ENCODE measurements around the gene NPHS1. TPM values are rescaled to one million over a fixed set of nuclear protein-coding genes. Genes with fewer than 3 reads are reported as not detected.

NPHS1 gene
- total and polyA plus RNA-seq, 8 donors = 0.10 to 17.9 (median 0.49) TPM; not detected in 2

DNA sequence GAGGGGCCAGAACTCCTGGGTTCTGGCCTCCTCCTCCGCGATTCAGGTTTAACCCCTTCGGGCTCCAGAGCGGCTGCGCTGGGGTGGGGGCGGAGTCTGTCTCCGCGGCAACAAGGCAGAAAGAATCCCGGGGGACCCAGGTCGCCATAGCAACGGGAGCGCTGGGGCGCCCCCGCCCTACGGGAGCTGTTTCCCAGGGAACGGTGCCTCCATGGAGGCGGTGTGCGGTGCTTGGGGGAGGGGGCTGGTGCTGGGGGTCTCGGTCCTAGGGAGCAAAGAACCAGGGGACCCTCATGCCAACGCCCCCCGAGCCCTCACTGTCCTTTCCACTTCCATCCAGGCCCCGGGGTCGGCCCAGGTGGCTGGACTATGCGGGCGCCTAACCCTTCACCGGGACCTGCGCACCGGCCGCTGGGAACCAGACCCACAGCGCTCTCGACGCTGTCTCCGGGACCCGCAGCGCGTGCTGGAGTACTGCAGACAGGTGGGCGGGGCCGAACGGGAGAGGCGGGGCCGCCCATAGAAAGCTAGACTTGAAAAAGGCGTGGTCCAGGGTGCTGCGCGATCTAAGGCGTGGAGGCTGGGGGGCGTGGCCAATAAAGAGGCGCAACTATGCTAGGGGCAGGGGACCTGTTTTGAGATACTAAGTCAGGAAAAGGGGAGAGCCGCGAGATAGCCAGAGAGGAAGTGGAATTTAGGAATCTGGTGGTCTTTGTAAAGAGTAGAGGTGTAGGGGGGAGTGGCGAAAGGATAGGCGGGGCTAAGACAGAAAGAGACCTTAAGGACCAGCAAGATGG, 17.2 kb upstream of the NPHS1 start:
- 1 to 2% (median 1%) methylated on average over 22 to 51 of the region's 51 CpGs for WGBS, 5 donors
- Histone ChIP-seq H3K27ac (peak overlapping the region in 4 of 5 donors; percentile 6 to 77 (median 46)), H3K9me3 (no peaks in the 10 kb centered on the region), H3K27me3 (peaks cover 0 to 70% (median 17%) of the 10 kb centered on the region in 3 donors), H3K36me3 (peaks cover 0 to 6% (median 2%) of the 10 kb centered on the region in 4 donors), H3K4me3 (peak overlapping the region; percentile 56 to 63 (median 58)), H3K4me1 (peaks cover 21 to 27% (median 24%) of the 10 kb centered on the region in 4 donors)
- peak; percentile 88 to 94 for DNase-seq
- peak in 1 of 3 donors; percentile 39 for TF ChIP-seq POLR2AphosphoS5 (IDR thresholded peaks at IDR 0.05)
- TF ChIP-seq, protein P1, sequence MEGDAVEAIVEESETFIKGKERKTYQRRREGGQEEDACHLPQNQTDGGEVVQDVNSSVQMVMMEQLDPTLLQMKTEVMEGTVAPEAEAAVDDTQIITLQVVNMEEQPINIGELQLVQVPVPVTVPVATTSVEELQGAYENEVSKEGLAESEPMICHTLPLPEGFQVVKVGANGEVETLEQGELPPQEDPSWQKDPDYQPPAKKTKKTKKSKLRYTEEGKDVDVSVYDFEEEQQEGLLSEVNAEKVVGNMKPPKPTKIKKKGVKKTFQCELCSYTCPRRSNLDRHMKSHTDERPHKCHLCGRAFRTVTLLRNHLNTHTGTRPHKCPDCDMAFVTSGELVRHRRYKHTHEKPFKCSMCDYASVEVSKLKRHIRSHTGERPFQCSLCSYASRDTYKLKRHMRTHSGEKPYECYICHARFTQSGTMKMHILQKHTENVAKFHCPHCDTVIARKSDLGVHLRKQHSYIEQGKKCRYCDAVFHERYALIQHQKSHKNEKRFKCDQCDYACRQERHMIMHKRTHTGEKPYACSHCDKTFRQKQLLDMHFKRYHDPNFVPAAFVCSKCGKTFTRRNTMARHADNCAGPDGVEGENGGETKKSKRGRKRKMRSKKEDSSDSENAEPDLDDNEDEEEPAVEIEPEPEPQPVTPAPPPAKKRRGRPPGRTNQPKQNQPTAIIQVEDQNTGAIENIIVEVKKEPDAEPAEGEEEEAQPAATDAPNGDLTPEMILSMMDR (IDR thresholded peaks at IDR 0.05) = no peak
- intact Hi-C loops (cut with DNase I; ENCODE audit: low total_unique reads) = no loop called here

GRCh38 chr19:35868823-35869326, 16.6 kb upstream of the NPHS1 start:
- Histone ChIP-seq H3K27ac (peak overlapping the region; percentile 42 to 79 (median 67)), H3K36me3 (peaks cover 0 to 6% (median 0%) of the 10 kb centered on the region in 4 donors), H3K4me3 (peak overlapping the region; percentile 56 to 63 (median 58)), H3K9me3 (no peaks in the 10 kb centered on the region), H3K4me1 (peaks cover 21 to 27% (median 24%) of the 10 kb centered on the region in 4 donors), H3K27me3 (peaks cover 0 to 76% (median 17%) of the 10 kb centered on the region in 3 donors)
- TF ChIP-seq, protein P1 (IDR thresholded peaks at IDR 0.05) = no peak
- no peak for TF ChIP-seq POLR2AphosphoS5 (IDR thresholded peaks at IDR 0.05)
- no peak for TF ChIP-seq POLR2A (IDR thresholded peaks at IDR 0.05)
- intact Hi-C loops (cut with DNase I; ENCODE audit: low total_unique reads) = no loop called here
- 0 to 2% (median 1%) methylated on average over 1 to 15 of the region's 15 CpGs for WGBS, 5 donors
- DNase-seq = no peak

DNA sequence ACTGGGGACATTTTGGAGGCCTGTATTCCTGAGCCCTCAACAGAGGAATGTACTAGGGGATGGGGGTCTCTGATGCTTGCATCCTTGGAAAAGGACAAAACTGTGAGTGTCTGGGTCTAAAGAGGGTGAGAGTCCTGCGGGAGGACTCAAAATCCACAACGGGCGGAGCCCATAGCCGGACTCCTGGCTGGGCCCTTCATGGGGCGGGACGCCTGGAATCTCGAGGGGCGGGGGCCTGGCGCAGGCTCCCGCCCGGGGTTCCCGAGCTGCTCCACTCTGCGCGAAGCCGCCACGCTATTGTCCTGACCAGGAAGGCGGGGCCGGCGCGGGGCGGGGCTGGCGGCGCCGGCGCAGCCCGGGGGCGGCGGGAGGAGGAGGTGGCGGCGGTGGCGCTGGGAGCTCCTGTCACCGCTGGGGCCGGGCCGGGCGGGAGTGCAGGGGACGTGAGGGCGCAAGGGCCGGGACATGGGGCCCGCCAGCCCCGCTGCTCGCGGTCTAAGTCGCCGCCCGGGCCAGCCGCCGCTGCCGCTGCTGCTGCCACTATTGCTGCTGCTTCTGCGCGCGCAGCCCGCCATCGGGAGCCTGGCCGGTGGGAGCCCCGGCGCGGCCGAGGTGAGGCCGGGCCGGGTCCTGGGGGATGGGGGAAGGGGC, 16.0 kb upstream of the NPHS1 start, which contains the start of gene APLP1:
APLP1 (plus strand) TSS at position 403 of the 651 bp plus-strand sequence; CDS start at position 466, 63 bp downstream.
- Histone ChIP-seq H3K27ac (peak within 1 kb of the TSS; percentile 42 to 79 (median 67)), H3K9me3 (no peaks in the 10 kb centered on the region), H3K4me3 (peak within 1 kb of the TSS; percentile 56 to 63 (median 58)), H3K27me3 (peaks cover 0 to 80% (median 17%) of the 10 kb centered on the region in 3 donors), H3K4me1 (peaks cover 21 to 27% (median 24%) of the 10 kb centered on the region in 4 donors), H3K36me3 (peaks cover 0 to 6% (median 0%) of the 10 kb centered on the region in 4 donors)
- DNase-seq = peak; percentile 86 to 90
- 0 to 2% (median 1%) methylated on average over 4 to 58 of the region's 60 CpGs for WGBS, 5 donors
- intact Hi-C loops (cut with DNase I; ENCODE audit: low total_unique reads) = no loop called here
- no peak for TF ChIP-seq POLR2AphosphoS5 (IDR thresholded peaks at IDR 0.05)
- TF ChIP-seq, protein P1 (IDR thresholded peaks at IDR 0.05) = no peak
- TF ChIP-seq POLR2A (IDR thresholded peaks at IDR 0.05) = no peak
- no peak for TF ChIP-seq EP300 (IDR thresholded peaks at IDR 0.05)

- H3K27me3 ChIP-seq = peaks cover 6 to 88% (median 29%) of the 10 kb centered on the region in 3 donors
Measured at GRCh38 chr19:35863018-35863417, 10.7 kb upstream of the NPHS1 start.

More at GRCh38 chr19:35863018-35863417, 10.7 kb upstream of the NPHS1 start:
- Histone ChIP-seq H3K36me3 (no peaks in the 10 kb centered on the region), H3K4me3 (no peak overlapping the region), H3K27ac (no peak overlapping the region), H3K9me3 (no peaks in the 10 kb centered on the region), H3K4me1 (peaks cover 1 to 17% (median 13%) of the 10 kb centered on the region in 4 donors)
- 88 to 95% (median 90%) methylated on average over 5 of the region's 5 CpGs for WGBS, 5 donors
- TF ChIP-seq POLR2AphosphoS5 (IDR thresholded peaks at IDR 0.05) (no peak), EP300 (IDR thresholded peaks at IDR 0.05) (no peak), POLR2A (IDR thresholded peaks at IDR 0.05) (no peak)
- TF ChIP-seq, protein P1 (IDR thresholded peaks at IDR 0.05) = no peak
- DNase-seq = no peak
- intact Hi-C loops (cut with DNase I; ENCODE audit: low total_unique reads) = no loop called here

Measured in stomach (tissue), 9 donors.